ENCODE measurements around the gene LINGO1.

The LINGO1 gene

DNA sequence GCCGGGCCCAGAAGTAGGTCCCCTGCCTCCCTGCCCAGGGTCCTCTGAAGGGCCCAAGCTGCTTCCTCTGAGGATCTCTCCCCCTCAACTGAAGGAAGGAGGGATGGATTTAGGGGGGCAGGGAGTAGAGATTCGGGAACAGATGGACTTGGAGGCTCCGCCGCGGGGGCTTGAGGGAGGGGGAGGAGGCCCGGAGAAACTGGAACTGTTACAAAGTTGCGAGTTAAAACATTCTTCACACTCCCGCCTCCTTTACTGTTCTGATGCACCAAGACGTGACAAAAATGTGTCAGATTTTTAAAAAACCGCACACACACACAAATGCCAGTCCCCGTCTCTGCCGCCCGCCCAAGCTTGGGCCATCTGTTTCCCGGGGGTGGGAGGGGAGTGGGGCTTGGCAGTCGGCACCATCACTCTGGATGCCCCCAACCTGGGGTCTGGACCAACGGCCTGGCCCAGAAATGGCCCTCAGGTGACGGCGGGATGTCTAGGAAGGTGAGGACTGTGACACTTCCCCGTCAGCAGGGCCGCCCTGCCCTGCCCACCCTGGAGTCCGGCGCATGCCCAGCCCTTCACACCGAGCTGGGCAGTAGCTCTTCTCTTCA lies 25.0 kb upstream of the LINGO1 start:
- no peak for DNase-seq (ENCODE audit: low read depth in 2 of 2)

DNA sequence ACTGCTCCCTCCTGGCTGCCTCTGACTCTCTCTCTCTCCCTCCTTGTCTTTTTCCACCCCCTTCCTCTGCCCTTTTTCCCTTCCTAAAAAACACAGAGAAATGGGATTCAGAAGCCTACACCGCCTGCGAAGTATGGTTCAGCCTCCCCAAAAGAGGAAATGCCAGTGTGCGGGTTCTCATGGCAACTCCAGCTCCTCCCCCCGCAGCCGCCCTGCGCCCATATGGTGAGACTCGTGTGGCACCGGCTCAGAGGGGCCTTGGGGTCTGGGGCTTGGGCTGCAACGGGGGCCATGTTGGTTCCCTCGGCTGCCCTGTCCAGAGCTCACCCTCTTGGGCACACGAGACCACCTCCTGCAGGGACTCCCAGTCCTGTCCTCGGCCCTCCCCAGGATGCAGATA lies 23.6 kb upstream of the LINGO1 start:
- DNase-seq (ENCODE audit: low read depth in 2 of 2), result no peak

DNA sequence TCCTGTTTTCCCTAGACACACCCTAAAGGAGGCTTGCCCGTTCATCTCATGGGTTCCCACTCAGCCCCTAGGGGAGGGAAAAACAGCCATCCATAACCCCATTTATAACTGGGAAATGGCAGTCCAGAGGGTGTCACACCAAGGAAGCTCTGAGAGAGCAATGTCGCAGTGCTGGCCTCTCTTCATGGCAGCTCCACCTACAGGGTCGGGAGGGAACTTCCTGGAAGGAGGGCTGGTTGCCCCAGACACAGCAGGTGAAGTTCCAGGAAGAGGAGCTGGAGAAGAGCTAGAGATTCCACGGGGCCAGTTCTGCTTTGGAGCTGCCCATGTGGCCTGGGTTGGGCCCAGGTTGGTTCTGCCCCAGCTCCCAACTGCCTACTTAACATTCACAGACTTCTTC lies 22.3 kb upstream of the LINGO1 start:
- no peak for DNase-seq (ENCODE audit: low read depth in 2 of 2)

DNA sequence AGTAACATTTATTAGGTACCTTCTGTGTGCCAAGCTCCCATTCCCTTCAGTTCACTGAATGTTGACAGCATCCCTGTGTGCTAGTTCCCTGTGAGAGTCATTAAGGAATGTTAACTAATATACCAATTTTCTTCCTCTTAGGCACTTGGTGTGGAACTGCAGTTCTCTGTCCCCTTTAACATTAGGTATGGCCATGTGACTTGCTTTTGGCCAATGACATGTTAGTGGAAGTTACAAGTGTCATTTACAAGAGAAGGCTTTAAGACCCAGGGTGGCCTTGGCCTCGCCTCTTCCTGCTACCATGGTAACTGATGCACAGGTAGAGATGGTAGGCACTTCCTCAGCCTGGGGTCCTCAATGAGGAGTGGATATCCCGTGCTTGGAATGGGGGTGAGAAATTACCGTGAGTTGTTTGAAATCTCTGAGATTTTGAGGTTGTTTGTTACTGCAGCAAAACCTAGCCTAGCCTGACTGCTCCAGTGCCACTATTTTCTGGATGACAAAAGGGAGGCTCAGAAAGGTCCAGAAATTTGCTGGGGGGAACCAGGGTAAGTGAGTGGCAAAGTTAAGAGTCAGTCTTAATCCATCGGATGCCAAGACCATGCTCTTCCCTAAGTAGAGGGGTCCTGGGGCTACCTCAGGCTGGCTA lies 21.2 kb upstream of the LINGO1 start:
- no peak for DNase-seq (ENCODE audit: low read depth in 2 of 2)

DNA sequence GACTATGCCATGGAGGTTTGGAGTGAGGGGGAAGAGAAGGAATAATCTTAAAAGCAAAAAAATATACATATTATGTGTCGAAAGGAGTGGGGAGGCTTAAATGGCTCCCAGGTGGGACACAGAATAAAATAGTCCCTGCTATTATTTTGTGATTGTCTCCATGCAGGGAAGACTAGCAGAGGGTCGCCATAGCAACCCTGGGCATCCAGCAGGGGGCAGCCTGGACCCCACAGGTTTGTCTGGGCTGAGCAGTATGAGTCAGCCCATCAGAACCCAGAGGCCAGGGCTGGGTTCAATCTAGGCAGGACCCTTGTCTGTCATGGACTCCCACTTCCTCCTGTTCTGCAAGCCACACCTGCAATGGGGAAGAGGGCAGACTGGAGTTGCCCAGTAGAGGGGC lies 17.6 kb upstream of the LINGO1 start:
- no peak for DNase-seq (ENCODE audit: low read depth in 2 of 2)

DNA sequence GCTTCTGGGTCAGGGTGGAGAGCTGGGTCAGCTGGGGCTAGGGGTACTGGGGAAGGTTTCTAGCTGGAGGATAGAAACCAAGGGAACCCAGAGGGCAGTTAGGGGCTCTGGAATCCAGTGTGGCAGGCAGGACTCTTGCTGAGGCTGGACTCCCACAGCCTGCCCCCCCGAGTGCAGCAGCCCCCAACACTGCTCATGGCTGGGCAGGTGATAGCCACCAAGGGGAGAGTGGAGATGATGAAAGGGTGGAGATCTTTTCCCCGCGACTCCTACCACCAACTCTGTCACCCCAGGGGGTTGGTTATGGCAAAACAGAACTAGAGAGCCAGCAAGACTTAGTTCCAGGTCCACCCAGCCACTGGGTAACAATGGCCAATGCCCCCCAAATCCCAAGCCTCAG lies 16.9 kb upstream of the LINGO1 start:
- DNase-seq (ENCODE audit: low read depth in 2 of 2), result no peak

DNA sequence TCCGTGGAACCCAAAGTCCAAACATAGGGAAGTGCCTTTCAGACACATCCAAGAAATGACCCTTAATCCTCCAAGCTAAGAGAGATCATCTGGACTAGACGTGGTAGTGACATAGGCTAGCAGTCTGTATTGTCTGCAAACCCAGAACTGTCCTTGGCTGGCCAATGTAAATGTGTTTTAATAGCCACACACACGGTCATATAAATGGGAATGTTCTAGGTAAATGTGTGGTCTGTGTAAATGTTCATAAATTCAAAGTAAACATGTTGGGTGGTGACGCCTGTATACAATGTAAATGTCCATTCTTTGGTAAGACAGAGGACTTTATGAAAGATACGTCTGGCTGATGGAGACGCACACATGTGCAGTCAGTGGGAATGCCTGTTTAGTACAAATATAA lies 16.3 kb upstream of the LINGO1 start:
- no peak for DNase-seq (ENCODE audit: low read depth in 2 of 2)

DNA sequence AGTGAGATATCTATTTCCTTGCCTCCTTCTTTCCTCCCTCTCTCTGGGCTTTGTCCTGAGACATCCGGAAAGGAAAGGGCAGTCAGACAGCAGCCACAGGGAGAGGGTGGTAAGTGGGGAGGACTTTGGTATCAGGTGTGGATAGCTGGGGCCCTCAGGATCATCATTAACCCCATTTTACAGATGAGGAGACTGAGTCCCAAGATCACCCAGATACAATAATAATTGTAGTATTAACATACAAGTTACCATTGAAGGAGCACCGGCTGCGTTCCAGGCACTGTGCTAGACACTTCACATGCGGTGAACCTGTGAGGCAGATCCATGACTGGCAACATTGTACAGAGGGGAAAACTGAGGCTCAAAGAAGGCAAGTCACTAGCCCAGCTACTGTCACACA lies 15.2 kb upstream of the LINGO1 start:
- DNase-seq (ENCODE audit: low read depth in 2 of 2), result no peak

DNA sequence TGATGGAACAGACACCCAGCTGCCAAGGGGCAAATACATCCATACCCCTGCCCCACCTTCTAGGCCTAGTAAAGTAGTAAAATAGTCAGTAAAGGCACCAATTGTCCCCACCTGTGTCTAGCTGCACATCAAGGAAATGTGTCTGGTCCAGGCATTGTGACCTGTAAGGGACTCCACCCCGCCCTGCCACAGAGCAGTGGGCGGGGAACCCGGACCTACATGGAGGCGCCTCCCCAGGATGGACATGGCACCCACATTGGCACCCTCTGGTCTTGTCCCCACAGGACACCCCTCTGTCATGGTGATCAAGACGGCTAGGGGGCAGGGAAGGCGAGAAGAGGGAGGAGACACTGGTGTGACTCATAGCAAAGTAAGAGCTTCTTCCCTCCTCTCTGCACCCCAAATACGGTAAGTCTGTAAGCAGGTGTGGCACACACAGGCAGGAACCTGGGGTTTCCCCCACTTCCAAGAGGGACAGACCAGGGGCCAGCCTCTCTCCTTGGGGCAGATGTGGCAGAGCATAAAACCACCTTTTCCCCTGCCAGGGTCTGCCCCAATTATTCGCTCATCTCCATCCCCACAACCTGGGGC lies 13.5 kb upstream of the LINGO1 start:
- DNase-seq (ENCODE audit: low read depth in 2 of 2), result no peak

DNA sequence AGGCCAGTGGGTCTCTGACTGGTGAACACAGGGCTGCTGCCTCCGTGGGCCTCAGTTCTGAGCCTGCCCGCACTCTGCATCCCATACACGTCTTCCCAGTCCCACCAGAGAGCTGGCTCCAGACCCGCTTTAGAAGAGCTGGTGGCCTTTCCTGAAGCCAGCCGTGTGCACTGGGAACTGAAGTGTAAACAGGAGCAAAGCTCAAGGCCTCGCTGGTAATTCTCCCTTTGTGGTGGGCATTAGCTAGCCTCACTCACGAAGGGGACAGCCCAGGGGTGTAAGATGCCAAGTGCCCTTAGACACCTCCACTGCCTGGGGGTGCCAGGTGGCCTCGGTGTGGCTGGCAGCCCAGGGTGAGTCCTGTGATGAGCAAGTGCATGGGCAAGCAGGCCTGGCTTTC lies 12.9 kb upstream of the LINGO1 start:
- no peak for DNase-seq (ENCODE audit: low read depth in 2 of 2)

DNA sequence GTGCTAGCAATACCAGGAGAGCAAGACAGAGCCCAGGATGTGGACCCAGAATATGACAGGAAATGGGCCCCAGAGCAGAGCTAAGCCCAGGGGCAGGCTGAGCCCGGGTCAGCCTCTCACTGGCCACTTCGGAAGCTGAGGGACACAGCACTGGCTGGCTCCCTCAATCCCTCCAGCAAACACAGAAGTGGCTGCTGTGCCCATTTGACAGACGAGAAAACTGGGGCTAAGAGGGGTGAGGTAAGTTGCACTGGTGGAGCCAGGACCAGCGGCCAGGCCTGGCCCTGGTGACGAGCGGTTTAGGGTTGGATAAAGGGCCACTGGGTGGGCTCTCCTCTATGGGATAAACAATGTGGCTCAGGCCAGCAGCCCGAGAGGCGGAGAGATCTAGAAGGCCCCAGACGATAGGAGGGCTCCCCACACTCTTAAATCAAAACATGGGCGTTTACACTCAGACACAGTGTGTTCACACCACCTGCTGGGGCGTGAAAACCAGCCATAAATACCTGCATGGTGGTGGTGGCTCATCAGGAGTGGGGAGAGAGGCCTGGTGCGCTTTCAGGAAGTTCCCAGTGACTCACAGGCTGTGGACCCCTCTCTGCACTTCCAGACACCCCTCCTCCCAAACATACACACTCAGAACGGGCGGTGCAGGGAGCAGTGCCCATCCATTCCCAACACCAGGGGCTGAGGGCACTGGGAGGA lies 12.0 kb upstream of the LINGO1 start:
- DNase-seq (ENCODE audit: low read depth in 2 of 2), result no peak

DNA sequence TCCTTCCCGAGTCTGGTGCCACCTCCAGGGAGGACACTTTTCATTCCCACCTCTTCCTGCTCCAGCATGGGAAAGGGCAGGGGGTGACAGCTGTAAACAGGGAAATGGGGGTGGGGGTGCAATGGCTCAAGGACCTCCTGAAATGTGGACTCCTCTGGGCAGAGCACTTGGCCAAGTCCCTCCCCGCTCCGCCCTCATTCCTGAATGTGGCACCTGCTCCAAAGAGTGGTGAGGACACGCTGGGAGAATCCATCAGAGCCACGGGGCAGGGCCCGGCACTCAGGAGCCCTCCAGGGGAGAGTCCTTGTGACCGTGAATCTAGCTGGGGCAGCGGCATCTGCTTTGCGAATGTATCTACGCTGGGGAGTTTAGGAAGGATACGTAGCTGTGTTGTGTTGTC lies 11.1 kb upstream of the LINGO1 start:
- DNase-seq (ENCODE audit: low read depth in 2 of 2), result no peak

DNA sequence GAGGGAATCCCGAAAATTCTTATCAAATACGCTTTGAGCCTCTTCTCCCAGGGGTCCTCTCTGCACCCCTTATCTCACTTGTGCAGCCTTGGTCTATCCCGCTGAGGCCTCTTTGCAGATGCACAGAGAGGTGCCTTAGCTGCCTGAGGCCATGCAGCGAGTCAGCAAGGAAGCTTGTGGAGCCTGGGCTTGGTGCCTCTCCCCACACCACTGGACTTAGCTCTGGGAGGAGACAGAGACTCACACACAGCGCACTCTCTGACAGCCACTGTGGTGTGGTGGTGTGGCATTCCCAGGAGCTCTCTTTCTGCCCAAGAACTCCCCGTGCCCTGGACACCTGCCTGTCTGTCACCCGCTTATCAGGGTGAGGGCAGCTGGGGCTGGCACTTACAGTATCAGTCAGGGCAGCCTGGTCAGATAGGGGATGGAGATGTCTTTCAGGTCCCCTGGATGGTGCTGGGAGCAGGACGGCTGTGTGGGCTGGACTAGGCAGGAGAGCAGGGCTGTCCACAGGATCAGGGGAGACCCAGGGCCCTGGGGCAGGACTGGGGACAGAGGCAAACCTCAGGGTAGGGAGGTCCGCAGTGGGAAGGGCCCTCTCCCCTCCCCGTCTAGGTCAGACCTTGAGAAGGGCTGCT lies 10.2 kb upstream of the LINGO1 start:
- DNase-seq (ENCODE audit: low read depth in 2 of 2), result no peak

DNA sequence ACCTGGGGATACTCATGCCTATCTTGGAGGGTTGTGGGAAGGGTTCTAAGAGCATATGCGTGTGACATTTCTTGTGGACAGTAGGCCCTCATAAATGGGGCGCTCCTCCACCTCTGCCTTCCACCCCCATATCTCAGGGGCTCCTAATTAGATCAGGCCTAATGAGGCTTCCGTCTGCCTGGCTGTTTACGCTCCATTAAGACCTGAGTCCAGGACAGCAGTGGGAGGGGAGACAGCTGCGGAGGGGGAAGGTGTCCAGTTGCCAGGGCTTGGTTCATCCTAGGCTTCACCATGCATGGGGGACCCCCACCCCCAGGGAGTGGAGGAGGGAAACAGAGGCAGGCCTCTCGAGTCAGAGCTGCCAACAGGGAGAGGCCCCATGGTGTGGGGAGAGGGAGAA lies 9.3 kb upstream of the LINGO1 start:
- DNase-seq (ENCODE audit: low read depth in 2 of 2), result no peak

DNA sequence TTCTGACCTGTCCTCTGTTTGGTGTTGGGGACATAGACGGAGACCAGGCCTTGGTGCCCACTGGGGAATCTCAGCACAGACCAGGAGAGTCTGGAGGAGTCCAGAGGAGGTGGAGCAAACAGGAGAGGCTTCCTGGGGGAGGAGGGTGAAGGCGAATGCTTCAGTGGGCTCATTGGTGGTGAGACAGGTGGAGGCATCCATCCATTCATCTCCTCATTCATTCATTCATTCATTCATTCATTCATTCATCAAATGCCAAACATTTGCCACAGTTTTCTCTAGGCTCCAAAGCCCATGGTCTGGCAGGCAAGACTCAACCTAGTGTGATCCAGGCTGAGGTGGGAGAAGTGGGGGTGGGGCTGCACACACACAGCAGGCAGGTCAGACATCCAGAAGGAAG lies 7.9 kb upstream of the LINGO1 start:
- no peak for DNase-seq (ENCODE audit: low read depth in 2 of 2)

DNA sequence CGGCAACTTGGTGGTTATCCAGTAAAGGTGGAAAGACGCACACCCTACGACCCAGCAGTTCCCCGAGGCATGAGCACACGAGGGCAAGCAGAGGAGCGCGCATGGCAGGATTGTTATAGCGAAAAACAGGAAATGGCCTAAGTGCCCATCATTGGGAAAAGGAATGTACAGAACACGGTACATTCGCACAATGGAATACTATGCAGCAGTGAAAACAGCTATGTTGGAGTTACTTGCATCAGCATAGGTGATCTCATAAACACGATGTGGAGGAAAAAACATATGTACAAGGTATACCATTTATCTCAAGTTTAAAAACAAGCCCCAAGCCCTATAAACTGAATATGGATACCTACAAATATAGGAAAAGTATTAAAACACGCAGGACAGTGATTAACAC lies 6.7 kb upstream of the LINGO1 start:
- DNase-seq (ENCODE audit: low read depth in 2 of 2), result no peak

DNA sequence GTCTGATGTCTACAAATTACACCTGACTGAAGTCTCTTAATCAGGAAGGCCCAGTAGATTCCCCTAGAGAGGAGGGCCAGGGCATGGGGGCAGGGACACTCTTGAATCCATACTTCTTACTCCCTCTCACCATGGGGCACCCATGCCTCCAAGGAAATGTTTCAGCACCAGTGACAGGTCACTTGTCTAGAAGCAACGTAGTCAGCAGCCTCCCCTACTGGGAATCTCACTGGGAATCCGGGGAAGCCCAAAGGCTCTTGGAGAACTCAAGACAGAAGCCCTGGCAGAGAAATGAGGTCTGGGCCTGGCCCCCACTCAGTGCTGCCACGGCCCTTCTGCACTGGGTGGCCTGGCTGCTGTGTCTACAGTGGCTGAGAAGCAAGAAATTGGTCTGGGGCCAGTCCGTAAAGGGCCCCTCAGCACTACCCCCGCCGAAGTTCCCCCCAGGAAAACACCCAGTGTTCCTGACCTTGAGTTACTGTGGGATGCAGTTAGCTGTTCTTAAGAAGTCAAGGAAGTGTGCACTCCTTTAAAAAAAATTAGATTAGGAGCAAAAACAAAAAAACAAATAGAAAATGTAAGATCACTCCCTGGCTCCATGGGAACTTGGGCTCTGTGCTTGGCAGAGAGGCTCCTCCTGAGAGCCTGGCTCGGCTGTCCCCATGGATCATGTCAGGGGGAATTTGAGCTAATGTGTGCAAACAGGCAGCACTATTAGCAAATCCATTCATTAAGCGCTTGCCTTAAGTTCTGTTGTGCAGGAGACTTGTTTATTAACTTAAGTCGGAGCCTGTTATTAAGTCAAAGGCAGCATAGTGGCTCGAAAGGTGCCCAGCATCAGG lies 5.4 kb upstream of the LINGO1 start:
- DNase-seq (ENCODE audit: low read depth in 2 of 2), result no peak

DNA sequence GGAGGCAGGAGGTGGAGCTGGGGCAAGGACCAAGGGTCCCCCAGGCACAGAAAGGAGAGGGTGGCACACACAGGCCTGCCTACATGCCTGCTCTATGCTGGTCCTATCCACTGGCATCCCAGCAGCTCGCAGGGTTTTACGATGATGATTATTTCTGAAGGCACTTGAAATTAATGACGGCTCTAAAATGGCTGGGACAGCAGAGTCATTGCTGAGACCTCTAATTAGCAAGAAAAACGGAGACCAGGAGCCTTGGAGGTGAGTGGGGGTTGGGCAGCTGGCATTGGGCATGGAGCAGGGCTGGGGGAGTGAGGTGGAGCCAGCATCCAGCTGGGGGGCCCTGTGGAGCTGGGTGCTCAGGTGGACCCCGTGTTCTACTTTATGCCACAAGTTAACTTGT lies 3.5 kb upstream of the LINGO1 start:
- DNase-seq (ENCODE audit: low read depth in 2 of 2), result no peak

DNA sequence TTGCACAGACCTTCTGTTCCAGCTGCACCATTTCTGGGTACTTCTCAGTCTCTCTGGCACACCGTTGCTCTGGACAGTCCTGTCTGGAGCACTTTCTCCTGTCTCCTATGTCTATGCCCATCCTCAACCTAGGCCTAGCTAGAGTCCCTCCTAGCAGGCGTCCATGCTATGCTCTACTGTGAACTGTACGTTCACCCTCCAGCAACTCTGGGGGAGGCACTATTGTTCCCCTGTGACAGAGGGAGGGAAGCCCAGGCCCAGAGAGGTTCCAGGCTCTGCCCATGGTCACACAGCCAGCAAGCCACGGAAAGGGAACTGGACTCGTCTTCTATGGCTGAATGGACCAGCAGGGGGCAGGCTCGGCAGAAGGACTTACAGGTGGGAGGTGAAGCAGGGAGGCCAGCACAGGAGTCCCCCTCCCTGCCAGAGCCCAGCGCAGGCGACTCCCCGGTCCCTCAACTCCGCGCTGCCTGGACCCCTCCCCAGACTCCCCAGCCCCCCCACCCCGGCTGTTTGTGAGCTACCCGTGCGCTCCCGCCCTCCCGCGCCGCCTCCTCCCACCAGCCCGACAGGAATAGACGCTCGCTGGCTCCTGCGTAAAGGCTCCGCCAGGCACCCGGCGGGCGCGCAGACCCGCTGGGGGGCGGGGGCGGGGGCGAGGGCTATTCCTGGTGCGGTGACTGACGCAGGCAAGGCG lies 1.7 kb upstream of the LINGO1 start:
- DNase-seq (ENCODE audit: low read depth in 2 of 2), result no peak

DNA sequence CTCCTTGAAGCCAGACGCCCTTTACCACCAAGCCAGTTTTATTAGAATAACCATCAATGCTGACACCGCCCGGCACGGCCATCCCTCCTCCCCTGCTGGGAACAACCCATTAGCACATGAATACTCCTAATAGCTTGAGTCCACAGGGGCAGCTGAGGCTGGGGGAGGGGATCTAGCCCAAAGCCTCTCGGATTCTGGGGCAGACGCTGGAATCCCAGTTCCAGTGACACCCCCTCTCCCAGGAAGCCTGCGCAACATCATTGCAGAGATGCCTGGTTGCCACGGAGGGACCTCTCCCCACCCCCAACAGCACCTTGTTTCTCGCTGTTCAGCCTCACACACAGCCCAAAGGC lies 1.2 kb upstream of the LINGO1 start:
- DNase-seq (ENCODE audit: low read depth in 2 of 2), result no peak
